H1 (cell line): ENCODE data around the gene DPP3. TPM values are rescaled to one million over a fixed set of nuclear protein-coding genes. Genes with fewer than 3 reads are reported as not detected.

Experiments used
- CTCF ChIA-PET: fragments of 300-600 bp; sonication (Branson Sonifier 250); formaldehyde crosslinking; loops from one replicate; lab custom pipeline; 2021; ENCODE audit not compliant: partially characterized antibody; lab: Charles Lee
- POLR2A ChIA-PET: fragments of 300-600 bp; sonication (Branson Sonifier 250); formaldehyde crosslinking; loops from one replicate; lab custom pipeline; 2021; ENCODE audit warnings: inconsistent platforms; ENCODE audit not compliant: partially characterized antibody; lab: Charles Lee
- DNase-seq, 2 experiments: peaks; one replicate each; pipeline versions ENCODE4 v3.0.0 to v3.0.0-alpha.2; 2010 to 2022; ENCODE audit warnings: low spot score in 2 of 2, low read depth in 1 of 2, mixed read lengths in 1 of 2
- FAIRE-seq: peaks from 2 replicates; lab custom pipeline; 2011; peaks lifted over from hg19 to GRCh38; lab: Jason Lieb, UNC
- H2AFZ ChIP-seq: 2 replicates; pipeline ENCODE4 v1.8.1; 2012; ENCODE audit warnings: low read length, inconsistent platforms
- H2AK5ac ChIP-seq: 2 replicates; pipeline ENCODE4 v1.6.1; 2013; ENCODE audit warnings: low read depth, low read length
- H2BK120ac ChIP-seq: replicated peaks from 2 replicates; pipeline ENCODE3; 2013; ENCODE audit warnings: low read depth, low read length, inconsistent platforms
- H2BK12ac ChIP-seq: 2 replicates; pipeline ENCODE4 v1.6.1; 2013; ENCODE audit warnings: low read depth, low read length
- H2BK15ac ChIP-seq: 2 replicates; pipeline ENCODE4 v1.6.1; 2013; ENCODE audit warnings: low read length
- H2BK20ac ChIP-seq: 2 replicates; pipeline ENCODE4 v1.6.1; 2013; ENCODE audit warnings: low read length
- H2BK5ac ChIP-seq: 2 replicates; pipeline ENCODE4 v1.6.1; 2013; ENCODE audit warnings: low read depth, low read length
- H3K14ac ChIP-seq: 2 replicates; pipeline ENCODE4 v1.6.1; 2013; ENCODE audit warnings: inconsistent platforms; ENCODE audit not compliant: insufficient read length
- H3K18ac ChIP-seq: 2 replicates; pipeline ENCODE4 v1.6.1; 2013; ENCODE audit warnings: low read length; ENCODE audit errors: extremely low read depth
- H3K23ac ChIP-seq: 2 replicates; pipeline ENCODE4 v1.6.1; 2013; ENCODE audit warnings: inconsistent platforms; ENCODE audit not compliant: insufficient read length
- H3K23me2 ChIP-seq: 2 replicates; pipeline ENCODE4 v1.6.1; 2013; ENCODE audit warnings: low read depth, low read length
- H3K27ac ChIP-seq: 2 replicates; pipeline ENCODE4 v1.6.1; 2011; ENCODE audit warnings: low read depth, low read length, inconsistent platforms
- H3K27me3 ChIP-seq, 4 experiments: replicated peaks in 1 of 4; 1 replicate in 1 of 4; 2 replicates in 3 of 4; pipeline versions ENCODE4 v1.6.1 to v1.8.1; 2011 to 2013; ENCODE audit warnings: low read length in 3 of 4, mild to moderate bottlenecking in 3 of 4, inconsistent platforms in 2 of 4, mixed read lengths in 2 of 4, moderate library complexity in 1 of 4; ENCODE audit not compliant: control insufficient read depth in 3 of 4, insufficient read depth in 3 of 4; ENCODE audit errors: extremely low read depth in 1 of 4
- H3K36me3 ChIP-seq, 4 experiments: 2 replicates each; pipeline versions ENCODE4 v1.6.1 to v1.8.1; 2011 to 2013; ENCODE audit warnings: mild to moderate bottlenecking in 4 of 4, low read length in 3 of 4, moderate library complexity in 2 of 4, control low read depth in 1 of 4, inconsistent platforms in 1 of 4; ENCODE audit not compliant: insufficient read depth in 4 of 4, control insufficient read depth in 2 of 4
- H3K4ac ChIP-seq: replicated peaks from 2 replicates; pipeline ENCODE3; 2013; ENCODE audit warnings: low read length, low read depth, mixed read lengths, inconsistent platforms; ENCODE audit not compliant: insufficient read length
- H3K4me1 ChIP-seq, 4 experiments: replicated peaks in 1 of 4; 1 replicate in 1 of 4; 2 replicates in 3 of 4; pipeline versions ENCODE4 v1.6.1 to v1.8.1; 2011 to 2013; ENCODE audit warnings: low read length in 3 of 4, inconsistent platforms in 2 of 4, mixed read lengths in 1 of 4; ENCODE audit not compliant: insufficient read depth in 4 of 4, control insufficient read depth in 3 of 4
- H3K4me2 ChIP-seq, 2 experiments: 2 replicates each; pipeline versions ENCODE4 v1.6.1 to v1.8.1; 2011 to 2013; ENCODE audit warnings: low read depth in 2 of 2, low read length in 2 of 2, control low read depth in 1 of 2, inconsistent platforms in 1 of 2, mild to moderate bottlenecking in 1 of 2; ENCODE audit not compliant: insufficient read depth in 1 of 2
- H3K4me3 ChIP-seq, 4 experiments: fragments of 200-600, 300-600 bp in 1 of 4; sonication (generic), shearing (Covaris generic), sonication (Bioruptor Twin) in 1 of 4; 2 replicates each; pipeline versions ENCODE4 v1.5.1 to v1.8.1; 2011 to 2016; ENCODE audit warnings: low read length in 4 of 4, low read depth in 3 of 4, control low read depth in 2 of 4, inconsistent platforms in 2 of 4, mild to moderate bottlenecking in 2 of 4, mixed read lengths in 1 of 4, moderate library complexity in 1 of 4; ENCODE audit not compliant: insufficient read depth in 2 of 4; ENCODE audit errors: extremely low read depth in 1 of 4
- H3K56ac ChIP-seq: replicated peaks from 2 replicates; pipeline ENCODE3; 2013; ENCODE audit warnings: low read depth, mild to moderate bottlenecking, mixed read lengths, low read length, inconsistent platforms; ENCODE audit not compliant: insufficient read length
- H3K79me1 ChIP-seq: 2 replicates; pipeline ENCODE4 v1.6.1; 2013; ENCODE audit warnings: low read depth, low read length, control low read depth
- H3K79me2 ChIP-seq, 2 experiments: 2 replicates each; pipeline versions ENCODE4 v1.6.1 to v1.8.1; 2012 to 2013; ENCODE audit warnings: low read length in 2 of 2, mild to moderate bottlenecking in 2 of 2, inconsistent platforms in 1 of 2; ENCODE audit not compliant: insufficient read depth in 2 of 2, control insufficient read depth in 1 of 2
- H3K9ac ChIP-seq, 4 experiments: replicated peaks in 1 of 4; 1 replicate in 1 of 4; 2 replicates in 3 of 4; pipeline versions ENCODE4 v1.6.1 to v1.8.1; 2011 to 2013; ENCODE audit warnings: low read depth in 3 of 4, low read length in 3 of 4, control low read depth in 2 of 4, mild to moderate bottlenecking in 2 of 4, moderate library complexity in 2 of 4, inconsistent platforms in 1 of 4; ENCODE audit errors: extremely low read depth in 1 of 4
- H3K9me3 ChIP-seq, 2 experiments: 2 replicates each; pipeline versions ENCODE4 v1.6.1 to v1.8.1; 2012 to 2013; ENCODE audit warnings: mild to moderate bottlenecking in 2 of 2, moderate library complexity in 2 of 2, control low read depth in 1 of 2, inconsistent platforms in 1 of 2, low read depth in 1 of 2, low read length in 1 of 2, mixed read lengths in 1 of 2; ENCODE audit not compliant: insufficient read depth in 2 of 2
- H4K20me1 ChIP-seq, 2 experiments: replicated peaks in 1 of 2; 2 replicates each; pipeline versions ENCODE3 to v1.8.1; 2011 to 2013; ENCODE audit warnings: inconsistent platforms in 2 of 2, low read length in 2 of 2, mild to moderate bottlenecking in 1 of 2; ENCODE audit not compliant: insufficient read depth in 2 of 2, control insufficient read depth in 1 of 2
- H4K5ac ChIP-seq: 2 replicates; pipeline ENCODE4 v1.6.1; 2013; ENCODE audit warnings: low read length, low read depth, mixed read lengths, inconsistent platforms; ENCODE audit not compliant: insufficient read length
- H4K8ac ChIP-seq: 2 replicates; pipeline ENCODE4 v1.8.0; 2013; ENCODE audit warnings: mild to moderate bottlenecking, moderate library complexity, low read length, inconsistent platforms; ENCODE audit not compliant: insufficient read depth; ENCODE audit errors: extremely low read depth
- H4K91ac ChIP-seq: replicated peaks from 2 replicates; pipeline ENCODE3; 2013; ENCODE audit warnings: low read length, mixed read lengths, inconsistent platforms; ENCODE audit not compliant: insufficient read length
- CHD1 ChIP-seq: IDR thresholded peaks from 2 replicates; pipeline ENCODE4 v1.6.1; 2012; ENCODE audit warnings: low read depth, low read length, improper control_type of control experiment
- CHD2 ChIP-seq: IDR thresholded peaks from 2 replicates; pipeline ENCODE4 v1.6.1; 2012; ENCODE audit warnings: low read length, improper control_type of control experiment
- CTBP2 ChIP-seq: IDR thresholded peaks from 2 replicates; pipeline ENCODE4 v1.7.0; 2011; ENCODE audit warnings: borderline replicate concordance, mild to moderate bottlenecking, moderate library complexity, mixed read lengths, low read length; ENCODE audit not compliant: insufficient read depth, insufficient read length
- WGBS, 2 experiments: shearing (Covaris generic) in 1 of 2; methylation state at CpG; one replicate each; pipeline versions ENCODE4 v1.1.6 to v1.1.7; 2013 to 2015; ENCODE audit warnings: low lambda C conversion rate in 2 of 2, mixed read lengths in 2 of 2, inconsistent platforms in 1 of 2, low coverage in 1 of 2, missing lambda C conversion rate in 1 of 2; ENCODE audit not compliant: insufficient replicate concordance in 2 of 2, insufficient coverage in 1 of 2, insufficient read length in 1 of 2; ENCODE audit errors: extremely low coverage in 1 of 2, missing lambda C conversion rate in 1 of 2; 5-methylcytosine and 5-hydroxymethylcytosine counted together
- polyA plus RNA-seq, 7 experiments: library from polyadenylated mRNA; depleted of rRNA in 3 of 7; stranded (reverse) in 5 of 7; unstranded in 2 of 7; fragments of >200 nt in 5 of 7; fragments of 200-250 nt in 2 of 7; gene quantifications; 1 replicate in 5 of 7; 2 replicates in 1 of 7; 4 replicates in 1 of 7; pipeline versions ENCODE4 v1.2.1 to v1.2.3, GENCODE V29; 2011 to 2013; ENCODE audit warnings: missing spikeins in 2 of 7, mixed read lengths in 2 of 7
- total RNA-seq: library from RNA; stranded (reverse); fragmentation: NEBNext Ultra II Directional; extraction: Animal tissue kit (Norgen Biotek cat#: 25700); gene quantifications from 2 replicates; pipeline ENCODE4 v1.2.1, GENCODE V29; 2021

The DPP3 gene
- total and polyA plus RNA-seq, 2 of the 8 experiments (the other 6 are each of a cell fraction or from before 2014, with no cell fraction given) = 75.1 to 82.7 TPM

DNA sequence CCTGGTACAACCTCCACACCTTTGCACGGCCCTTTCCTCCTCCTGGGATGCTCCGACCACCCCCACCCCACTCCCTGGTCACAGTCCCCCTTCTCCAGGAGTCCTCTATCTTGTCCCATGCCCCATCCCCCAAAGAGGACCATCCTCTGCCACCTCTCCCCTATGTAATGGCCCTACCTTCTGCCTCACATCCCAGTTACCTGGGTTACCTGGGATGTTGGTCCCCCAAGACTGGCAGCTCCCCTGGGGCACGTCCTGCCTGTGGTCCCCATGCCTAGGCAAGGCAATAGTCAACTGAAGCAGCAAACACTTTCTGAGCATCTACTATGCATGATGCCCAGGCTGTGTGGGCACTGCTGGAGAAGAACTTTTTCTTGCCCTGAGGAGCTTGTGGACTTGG is 75.2 kb downstream of the DPP3 start:
- Histone ChIP-seq H3K36me3 (peaks cover 16 to 37% (median 28%) of the 10 kb centered on the region in 4 experiments), H2BK15ac (no peak overlapping the region), H3K23ac (no peak overlapping the region), H3K27ac (no peak overlapping the region), H3K56ac (no peak overlapping the region), H2BK120ac (no peak overlapping the region), H3K4ac (no peak overlapping the region), H2AFZ (no peak overlapping the region), H2AK5ac (no peak overlapping the region), H3K27me3 (no peaks in the 10 kb centered on the region), H3K9ac (no peak overlapping the region), H3K14ac (no peak overlapping the region), H3K4me2 (no peak overlapping the region), H4K5ac (no peak overlapping the region), H2BK12ac (no peak overlapping the region), H4K91ac (no peak overlapping the region), H3K23me2 (no peaks in the 10 kb centered on the region), H4K20me1 (peaks cover 0 to 5% of the 10 kb centered on the region in 2 experiments), H2BK20ac (no peak overlapping the region), H3K4me3 (no peak overlapping the region), H2BK5ac (no peak overlapping the region), H3K9me3 (no peaks in the 10 kb centered on the region), H3K79me1 (no peaks in the 10 kb centered on the region), H3K79me2 (no peaks in the 10 kb centered on the region), H3K18ac (no peak overlapping the region), H4K8ac (no peak overlapping the region), H3K4me1 (peaks cover 0 to 2% (median 0%) of the 10 kb centered on the region in 4 experiments; a peak in 1 of 7 replicates)
- POLR2A ChIA-PET = interaction anchor here (1.2 to 3.6 kb wide), 5 partner anchors 9 to 62 kb away, joined by 3 to 15 read pairs (median 4); partner anchors contain the start of genes ACTN3 and ZDHHC24
- FAIRE-seq (no peak), DNase-seq (no peak)
- CTCF ChIA-PET = interaction anchor here (1.1 kb wide), 1 partner anchor 63 kb away, joined by 3 read pairs; no protein-coding TSS in a partner anchor
- WGBS, 2 experiments = 88% methylated on average over 1 of the region's 3 CpGs; no CpG with 5 or more reads in 1 of the 2 experiments
- TF ChIP-seq CHD1 (no peak), CHD2 (no peak), CTBP2 (no peak)
